Fibroblast of skin of scalp (primary cell): Measurements from ENCODE around the gene CSNK1G3. TPM values are rescaled to one million over a fixed set of nuclear protein-coding genes. Genes with fewer than 3 reads are reported as not detected.
"Not testable (repeated sequence)": the region's sequence is repeated elsewhere in the genome, so short reads cannot be mapped to it uniquely, and the experiment has no call there.

ENCODE experiments used
- DNase-seq: peaks from one replicate; pipeline ENCODE4 v3.0.0-alpha.2; 2013
- polyA plus RNA-seq, 2 experiments: library from polyadenylated mRNA; unstranded; fragments of 120-200 nt; gene quantifications; one replicate each; pipeline ENCODE4 v1.2.1, GENCODE V29; 2013; ENCODE audit not compliant: insufficient read length in 2 of 2

Gene CSNK1G3
- polyA plus RNA-seq (2013, experiment 1 of 2; ENCODE audit: insufficient read length), result 33.0 TPM
- 36.4 TPM for polyA plus RNA-seq (2013, experiment 2 of 2; ENCODE audit: insufficient read length)

- DNase-seq, result peak; percentile 98
Measured at GRCh38 chr5:123511648-123512605, at the start of gene CSNK1G3. CSNK1G3 (plus strand) TSS chr5:123512177; CDS start chr5:123545664, 33,487 bp downstream.

GRCh38 chr5:123466839-123467238 lies 45.1 kb upstream of the CSNK1G3 start:
- DNase-seq, result not testable (repeated sequence)

- DNase-seq, result no peak
Measured at GRCh38 chr5:123471385-123471784, 40.6 kb upstream of the CSNK1G3 start.

- peak; percentile 61 for DNase-seq
Measured at GRCh38 chr5:123472150-123472924, 39.6 kb upstream of the CSNK1G3 start.

GRCh38 chr5:123474228-123474627 lies 37.7 kb upstream of the CSNK1G3 start:
- peak; percentile 9 for DNase-seq

GRCh38 chr5:123476731-123477130 lies 35.2 kb upstream of the CSNK1G3 start:
- no peak for DNase-seq

GRCh38 chr5:123478546-123478945 lies 33.4 kb upstream of the CSNK1G3 start:
- DNase-seq, result no peak

- DNase-seq, result no peak
Measured at GRCh38 chr5:123482258-123482657, 29.7 kb upstream of the CSNK1G3 start.

- no peak for DNase-seq
Measured at GRCh38 chr5:123483446-123484077, 28.4 kb upstream of the CSNK1G3 start.

- DNase-seq, result no peak
Measured at GRCh38 chr5:123485275-123485674, 26.7 kb upstream of the CSNK1G3 start.

- DNase-seq, result no peak
Measured at GRCh38 chr5:123486951-123487655, 24.9 kb upstream of the CSNK1G3 start.

- no peak for DNase-seq
Measured at GRCh38 chr5:123490974-123491373, 21.0 kb upstream of the CSNK1G3 start.

- not testable (repeated sequence) for DNase-seq
Measured at GRCh38 chr5:123495211-123495610, 16.8 kb upstream of the CSNK1G3 start.

GRCh38 chr5:123496892-123497291 lies 15.1 kb upstream of the CSNK1G3 start:
- DNase-seq, result peak; percentile 18

GRCh38 chr5:123500471-123500870 lies 11.5 kb upstream of the CSNK1G3 start:
- no peak for DNase-seq

- no peak for DNase-seq
Measured at GRCh38 chr5:123502120-123502519, 9.9 kb upstream of the CSNK1G3 start.

- DNase-seq, result no peak
Measured at GRCh38 chr5:123503299-123503698, 8.7 kb upstream of the CSNK1G3 start.

- DNase-seq, result no peak
Measured at GRCh38 chr5:123505633-123506032, 6.3 kb upstream of the CSNK1G3 start.

- DNase-seq, result no peak
Measured at GRCh38 chr5:123508441-123508840, 3.5 kb upstream of the CSNK1G3 start.

- DNase-seq, result peak; percentile 56
Measured at GRCh38 chr5:123511290-123511647, 708 bp upstream of the CSNK1G3 start.

- DNase-seq, result peak; percentile 25
Measured at GRCh38 chr5:123512611-123513461, 859 bp downstream of the CSNK1G3 start.
